Endothelial cell of umbilical vein (primary cell): ENCODE results near the gene SYNDIG1. TPM values are rescaled to one million over a fixed set of nuclear protein-coding genes. Genes with fewer than 3 reads are reported as not detected.

Experiments used
- BruUV-seq: library from RNA; stranded (reverse); fragments of 400-500 nt; replicated peaks from 2 replicates; lab custom pipeline; 2021; lab: Mats Ljungman, UMichigan
- CTCF ChIA-PET: fragments of 300-600, 350-600 bp; sonication (Branson Sonifier 250); formaldehyde crosslinking; loops from one replicate; lab custom pipeline; 2021; ENCODE audit warnings: antibody characterized with exemption, inconsistent platforms; lab: Charles Lee
- POLR2A ChIA-PET: fragments of 300-600, 350-600 bp; sonication (Branson Sonifier 250); formaldehyde crosslinking; loops from one replicate; lab custom pipeline; 2021; ENCODE audit warnings: antibody characterized with exemption, inconsistent platforms; lab: Charles Lee
- DNase-seq: peaks from one replicate; pipeline ENCODE4 v3.0.0-alpha.2; 2011; ENCODE audit warnings: low read depth, low spot score
- FAIRE-seq: peaks from 2 replicates; lab custom pipeline; 2011; peaks lifted over from hg19 to GRCh38; lab: Jason Lieb, UNC
- H2AFZ ChIP-seq: 2 replicates; pipeline ENCODE4 v1.6.0; 2012; ENCODE audit warnings: low read depth, low read length, control low read depth, inconsistent platforms
- H3K27ac ChIP-seq: 2 replicates; pipeline ENCODE4 v1.5.1; 2011; ENCODE audit warnings: low read depth, mild to moderate bottlenecking, control low read depth, low read length, moderate library complexity; ENCODE audit not compliant: insufficient read depth
- H3K27me3 ChIP-seq, 2 experiments: 2 replicates each; pipeline versions ENCODE4 v1.6.0 to v1.6.1; 2011; ENCODE audit warnings: low read length in 2 of 2, mixed read lengths in 1 of 2; ENCODE audit not compliant: control insufficient read depth in 2 of 2, insufficient read depth in 2 of 2
- H3K36me3 ChIP-seq, 2 experiments: 2 replicates in 1 of 2; 3 replicates in 1 of 2; pipeline ENCODE4 v1.5.1; 2011; ENCODE audit warnings: low read length in 2 of 2, mild to moderate bottlenecking in 1 of 2, moderate library complexity in 1 of 2; ENCODE audit not compliant: control insufficient read depth in 2 of 2, insufficient read depth in 2 of 2; ENCODE audit errors: extremely low read depth in 1 of 2
- H3K4me1 ChIP-seq: 3 replicates; pipeline ENCODE4 v1.5.1; 2011; ENCODE audit warnings: mild to moderate bottlenecking, low read length; ENCODE audit not compliant: control insufficient read depth, insufficient read depth; ENCODE audit errors: extremely low read depth
- H3K4me2 ChIP-seq: 2 replicates; pipeline ENCODE4 v1.6.1; 2011; ENCODE audit warnings: low read length, control low read depth, mixed read lengths; ENCODE audit not compliant: insufficient read depth
- H3K4me3 ChIP-seq, 3 experiments: fragments of 200-600 bp in 1 of 3; sonication (generic), shearing (Covaris generic) in 1 of 3; replicated peaks in 1 of 3; 2 replicates each; pipeline ENCODE4 v1.5.1; 2011 to 2016; ENCODE audit warnings: control low read depth in 3 of 3, low read length in 3 of 3, mild to moderate bottlenecking in 2 of 3, inconsistent platforms in 1 of 3, low read depth in 1 of 3, moderate library complexity in 1 of 3; ENCODE audit not compliant: insufficient read depth in 1 of 3
- H3K79me2 ChIP-seq: 2 replicates; pipeline ENCODE4 v1.6.0; 2012; ENCODE audit warnings: low read length, inconsistent platforms; ENCODE audit not compliant: control insufficient read depth, insufficient read depth
- H3K9ac ChIP-seq: replicated peaks from 2 replicates; pipeline ENCODE3; 2011; ENCODE audit warnings: low read length, control low read depth; ENCODE audit not compliant: insufficient read depth; ENCODE audit errors: extremely low read depth
- H3K9me1 ChIP-seq: replicated peaks from 3 replicates; pipeline ENCODE4 v1.6.0; 2011; ENCODE audit warnings: mild to moderate bottlenecking, low read length; ENCODE audit not compliant: control insufficient read depth, insufficient read depth; ENCODE audit errors: extremely low read depth
- H3K9me3 ChIP-seq: replicated peaks from 2 replicates; pipeline ENCODE4 v1.5.1; 2012; ENCODE audit warnings: low read length, inconsistent platforms; ENCODE audit not compliant: control insufficient read depth, insufficient read depth
- H4K20me1 ChIP-seq: replicated peaks from 2 replicates; pipeline ENCODE3; 2011; ENCODE audit warnings: mild to moderate bottlenecking, low read length; ENCODE audit not compliant: control insufficient read depth, insufficient read depth; ENCODE audit errors: extremely low read depth
- CTCF ChIP-seq, 2 donors: IDR thresholded peaks; 1 replicate in 1 of 2; 2 replicates in 1 of 2; pipeline ENCODE4 v1.5.1; 2011; ENCODE audit warnings: low read length in 2 of 2, mild to moderate bottlenecking in 2 of 2, moderate library complexity in 2 of 2, control low read depth in 1 of 2, inconsistent platforms in 1 of 2, low read depth in 1 of 2; ENCODE audit not compliant: insufficient read depth in 1 of 2; ENCODE audit errors: extremely low read depth in 1 of 2
- EZH2 ChIP-seq: IDR thresholded peaks from 2 replicates; pipeline ENCODE4 v1.6.1; 2012; ENCODE audit warnings: borderline replicate concordance, low read depth, mild to moderate bottlenecking, moderate library complexity, low read length, inconsistent platforms; ENCODE audit not compliant: severe bottlenecking
- FOS ChIP-seq: IDR thresholded peaks from 2 replicates; pipeline ENCODE4 v1.6.1; 2011; ENCODE audit warnings: mild to moderate bottlenecking, low read length, moderate library complexity, borderline replicate concordance; ENCODE audit not compliant: insufficient read depth
- GATA2 ChIP-seq: IDR thresholded peaks from 2 replicates; pipeline ENCODE4 v1.7.0; 2011; ENCODE audit warnings: low read depth, mild to moderate bottlenecking, moderate library complexity, mixed read lengths, low read length; ENCODE audit not compliant: insufficient read length, insufficient read depth
- JUN ChIP-seq: IDR thresholded peaks from 2 replicates; pipeline ENCODE4 v1.6.1; 2011; ENCODE audit warnings: borderline replicate concordance, low read depth; ENCODE audit not compliant: insufficient read length, insufficient read depth
- MAX ChIP-seq: IDR thresholded peaks from 2 replicates; pipeline ENCODE4 v1.6.1; 2011; ENCODE audit not compliant: insufficient read depth, insufficient read length
- MYC ChIP-seq: IDR thresholded peaks from one replicate; pipeline ENCODE4 v1.6.1; 2011; ENCODE audit warnings: mild to moderate bottlenecking, low read depth, low read length
- POLR2A ChIP-seq: IDR thresholded peaks from 2 replicates; pipeline ENCODE4 v1.6.1; 2012; ENCODE audit warnings: low read depth, mild to moderate bottlenecking, control low read depth, low read length
- POLR2AphosphoS5 ChIP-seq: IDR thresholded peaks from 2 replicates; pipeline ENCODE4 v1.6.1; 2012; ENCODE audit warnings: low read depth, mild to moderate bottlenecking, control low read depth, low read length, moderate library complexity; ENCODE audit not compliant: insufficient read depth
- dilution Hi-C: fragments of 300-500 bp; cut with MboI; formaldehyde crosslinking; loops from one replicate; pipeline ENCODE4 v1.15.0; 2019; ENCODE audit warnings: low sequenced_read_pairs; ENCODE audit not compliant: extremely low pct_ligation_motif_present
- intact Hi-C: fragments of 100-400 bp; cut with micrococcal nuclease; formaldehyde crosslinking; loops from one replicate; pipeline ENCODE4 v1.10.0; 2022
- polyA plus RNA-seq, 4 experiments: library from polyadenylated mRNA; depleted of rRNA in 3 of 4; stranded (reverse) in 3 of 4; unstranded in 1 of 4; fragments of >200 nt; gene quantifications; 2 replicates each; pipeline versions ENCODE4 v1.2.1 to v1.2.3, GENCODE V29; 2011 to 2012; ENCODE audit warnings: missing spikeins in 1 of 4
- total RNA-seq: library from RNA; stranded (reverse); gene quantifications from 2 replicates; pipeline ENCODE4 v1.2.3, GENCODE V29; 2021

Gene SYNDIG1
- total and polyA plus RNA-seq, 2 donors (not counting 3 experiments of a cell fraction or from before 2014, with no cell fraction given) = not detected

GRCh38 chr20:24492698-24493097, 23.3 kb downstream of the SYNDIG1 start:
- Histone ChIP-seq H4K20me1 (no peaks in the 10 kb centered on the region), H3K27ac (no peak overlapping the region), H3K9me3 (no peaks in the 10 kb centered on the region), H3K9me1 (no peaks in the 10 kb centered on the region), H2AFZ (no peak overlapping the region), H3K4me3 (no peak overlapping the region), H3K9ac (no peak overlapping the region), H3K4me1 (no peaks in the 10 kb centered on the region), H3K36me3 (no peaks in the 10 kb centered on the region), H3K4me2 (no peak overlapping the region), H3K27me3 (no peaks in the 10 kb centered on the region), H3K79me2 (no peaks in the 10 kb centered on the region)
- BruUV-seq = no TSS peak
- TF ChIP-seq CTCF (IDR thresholded peaks at IDR 0.05; ENCODE audit: extremely low read depth in 1 of 2, insufficient read depth in 1 of 2, low read depth in 1 of 2, low read length in 2 of 2) = no peak
- no peak for TF ChIP-seq POLR2A
- TF ChIP-seq POLR2AphosphoS5 = no peak
- TF ChIP-seq GATA2 = no peak
- no peak for TF ChIP-seq JUN
- TF ChIP-seq FOS = no peak
- no peak for TF ChIP-seq MYC
- TF ChIP-seq EZH2 = no peak
- no peak for TF ChIP-seq MAX
- dilution Hi-C loops = no loop called here
- intact Hi-C loops = no loop called here
- ChIA-PET CTCF (no interaction called here), POLR2A (no interaction called here)
- DNase-seq = no peak
- FAIRE-seq = no peak
